ENCODE results near the gene FARS2. TPM values are rescaled to one million over a fixed set of nuclear protein-coding genes. Genes with fewer than 3 reads are reported as not detected.
A peak's percentile ranks its signal among the peaks of the same experiment; 100 is the strongest.

The FARS2 gene
- total RNA-seq, 1 donor, result 29.8 TPM

DNA sequence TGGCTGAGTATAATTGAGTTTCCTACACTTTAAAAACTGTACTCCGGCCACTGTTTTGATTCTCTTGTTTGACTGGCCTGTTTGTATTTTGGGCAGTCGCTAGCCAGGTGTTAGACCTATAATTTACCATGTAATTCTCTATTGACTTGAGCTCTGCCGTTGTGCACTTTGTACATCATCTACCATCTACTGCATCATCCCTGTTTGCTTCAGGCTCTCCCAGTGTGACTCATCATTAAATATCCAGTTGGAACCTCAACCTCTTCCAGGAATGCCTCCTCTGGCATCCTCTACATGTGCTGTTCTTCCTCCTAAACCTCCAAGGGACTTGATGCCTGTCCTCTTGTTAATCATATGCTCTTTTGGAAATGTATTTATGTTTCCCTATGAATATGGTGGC is 72.3 kb downstream of the FARS2 start:
- no peak overlapping the region for H3K4me3 ChIP-seq (ENCODE audit: low read depth, low read length)
- DNase-seq (ENCODE audit: low read depth), result no peak
- TF ChIP-seq, protein P1, sequence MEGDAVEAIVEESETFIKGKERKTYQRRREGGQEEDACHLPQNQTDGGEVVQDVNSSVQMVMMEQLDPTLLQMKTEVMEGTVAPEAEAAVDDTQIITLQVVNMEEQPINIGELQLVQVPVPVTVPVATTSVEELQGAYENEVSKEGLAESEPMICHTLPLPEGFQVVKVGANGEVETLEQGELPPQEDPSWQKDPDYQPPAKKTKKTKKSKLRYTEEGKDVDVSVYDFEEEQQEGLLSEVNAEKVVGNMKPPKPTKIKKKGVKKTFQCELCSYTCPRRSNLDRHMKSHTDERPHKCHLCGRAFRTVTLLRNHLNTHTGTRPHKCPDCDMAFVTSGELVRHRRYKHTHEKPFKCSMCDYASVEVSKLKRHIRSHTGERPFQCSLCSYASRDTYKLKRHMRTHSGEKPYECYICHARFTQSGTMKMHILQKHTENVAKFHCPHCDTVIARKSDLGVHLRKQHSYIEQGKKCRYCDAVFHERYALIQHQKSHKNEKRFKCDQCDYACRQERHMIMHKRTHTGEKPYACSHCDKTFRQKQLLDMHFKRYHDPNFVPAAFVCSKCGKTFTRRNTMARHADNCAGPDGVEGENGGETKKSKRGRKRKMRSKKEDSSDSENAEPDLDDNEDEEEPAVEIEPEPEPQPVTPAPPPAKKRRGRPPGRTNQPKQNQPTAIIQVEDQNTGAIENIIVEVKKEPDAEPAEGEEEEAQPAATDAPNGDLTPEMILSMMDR (IDR thresholded peaks at IDR 0.05; ENCODE audit: insufficient read depth, low read depth, low read length), result no peak

DNA sequence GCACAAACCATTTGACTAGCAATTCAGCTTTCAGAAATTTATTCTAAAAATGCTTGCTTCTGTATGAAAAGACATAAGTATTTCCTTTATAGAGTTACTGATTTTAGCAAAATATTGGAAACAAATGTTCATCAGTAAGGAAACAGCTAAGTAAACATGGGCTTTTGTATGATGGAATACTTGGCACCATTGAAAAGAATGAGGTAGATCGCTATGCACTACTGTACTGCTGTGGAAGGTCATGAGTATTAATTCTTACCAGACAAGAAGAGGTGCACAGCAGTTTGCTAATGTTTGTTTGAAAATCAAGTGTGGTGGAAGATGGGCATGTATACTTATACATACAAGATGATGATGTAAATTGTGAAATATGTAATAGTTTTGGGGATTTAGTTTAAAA is 73.0 kb downstream of the FARS2 start:
- TF ChIP-seq, protein P1 (IDR thresholded peaks at IDR 0.05; ENCODE audit: insufficient read depth, low read depth, low read length), result no peak
- H3K4me3 ChIP-seq (ENCODE audit: low read depth, low read length), result no peak overlapping the region
- no peak for DNase-seq (ENCODE audit: low read depth)

DNA sequence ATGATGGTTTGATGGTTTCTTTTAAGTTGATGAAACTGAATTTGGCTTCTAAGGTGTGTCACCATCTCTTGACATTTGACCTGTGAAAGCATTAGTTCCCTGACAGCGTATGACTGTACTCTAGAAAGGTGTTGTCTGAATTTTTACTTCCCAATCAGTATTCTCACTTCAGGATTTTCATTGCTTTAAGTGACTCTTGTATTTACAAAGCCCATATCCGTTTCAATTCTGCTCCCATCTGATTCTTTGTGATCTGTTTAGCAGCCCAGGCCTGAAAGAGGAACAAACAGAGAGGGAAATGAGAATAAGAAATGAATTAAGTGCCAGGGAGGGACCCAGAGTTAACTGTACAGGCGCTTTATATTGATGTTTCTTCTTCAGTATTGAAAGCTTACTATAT is 73.7 kb downstream of the FARS2 start:
- H3K4me3 ChIP-seq (ENCODE audit: low read depth, low read length), result no peak overlapping the region
- no peak for DNase-seq (ENCODE audit: low read depth)
- TF ChIP-seq, protein P1 (IDR thresholded peaks at IDR 0.05; ENCODE audit: insufficient read depth, low read depth, low read length), result no peak

GRCh38 chr6:5337573-5337972 is 76.3 kb downstream of the FARS2 start:
- peak; percentile 21 for DNase-seq (ENCODE audit: low read depth)
- H3K4me3 ChIP-seq (ENCODE audit: low read depth, low read length), result no peak overlapping the region
- TF ChIP-seq, protein P1 (IDR thresholded peaks at IDR 0.05; ENCODE audit: insufficient read depth, low read depth, low read length), result no peak

GRCh38 chr6:5338177-5338960 is 77.1 kb downstream of the FARS2 start:
- DNase-seq (ENCODE audit: low read depth), result no peak
- H3K4me3 ChIP-seq (ENCODE audit: low read depth, low read length), result no peak overlapping the region
- TF ChIP-seq, protein P1 (IDR thresholded peaks at IDR 0.05; ENCODE audit: insufficient read depth, low read depth, low read length), result no peak

DNA sequence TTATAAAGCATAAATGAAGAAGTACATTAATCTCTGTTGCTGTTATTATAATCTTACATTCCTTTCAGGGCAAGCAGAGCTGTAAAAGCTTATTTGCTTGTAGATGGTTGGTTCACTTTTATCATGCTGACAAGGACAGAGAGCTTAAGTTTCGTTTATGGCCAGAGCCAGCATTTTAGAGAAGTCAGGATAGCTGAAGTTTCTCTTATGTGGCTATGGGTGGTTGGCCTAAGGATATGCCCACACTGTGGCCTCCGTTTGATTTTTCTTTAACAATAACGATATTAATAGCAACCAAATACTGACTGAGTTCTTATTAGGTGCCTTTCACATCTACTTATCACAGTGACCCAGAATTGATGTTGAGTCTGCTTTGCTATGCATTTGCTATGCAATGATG is 78.5 kb downstream of the FARS2 start:
- no peak for DNase-seq (ENCODE audit: low read depth)
- no peak overlapping the region for H3K4me3 ChIP-seq (ENCODE audit: low read depth, low read length)
- TF ChIP-seq, protein P1 (IDR thresholded peaks at IDR 0.05; ENCODE audit: insufficient read depth, low read depth, low read length), result no peak

DNA sequence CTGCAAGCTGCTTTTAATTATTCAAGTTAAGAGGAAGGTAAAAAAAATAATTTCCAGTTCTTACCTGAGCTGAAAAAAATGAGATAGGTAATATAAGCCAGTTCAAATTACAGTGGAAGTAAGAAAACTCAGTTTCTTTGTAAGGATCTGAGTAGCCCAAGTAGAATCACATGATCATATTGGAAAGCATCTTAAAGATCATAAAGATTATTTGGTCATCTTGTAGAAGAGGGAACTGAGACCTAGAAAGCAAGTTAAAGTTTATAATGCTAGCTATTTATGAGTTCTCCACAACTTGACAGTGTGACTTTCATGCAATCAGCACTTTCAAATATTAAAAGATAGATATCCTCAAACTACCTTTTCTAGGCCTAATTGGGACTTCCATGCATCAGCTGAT is 80.5 kb downstream of the FARS2 start:
- no peak overlapping the region for H3K4me3 ChIP-seq (ENCODE audit: low read depth, low read length)
- DNase-seq (ENCODE audit: low read depth), result no peak
- TF ChIP-seq, protein P1 (IDR thresholded peaks at IDR 0.05; ENCODE audit: insufficient read depth, low read depth, low read length), result no peak

Measured in fibroblast of villous mesenchyme (primary cell).